ENCODE measurements around the gene CMTM4. TPM values are rescaled to one million over a fixed set of nuclear protein-coding genes. Genes with fewer than 3 reads are reported as not detected.

CMTM4 gene
- total RNA-seq: 67.9 TPM

DNA sequence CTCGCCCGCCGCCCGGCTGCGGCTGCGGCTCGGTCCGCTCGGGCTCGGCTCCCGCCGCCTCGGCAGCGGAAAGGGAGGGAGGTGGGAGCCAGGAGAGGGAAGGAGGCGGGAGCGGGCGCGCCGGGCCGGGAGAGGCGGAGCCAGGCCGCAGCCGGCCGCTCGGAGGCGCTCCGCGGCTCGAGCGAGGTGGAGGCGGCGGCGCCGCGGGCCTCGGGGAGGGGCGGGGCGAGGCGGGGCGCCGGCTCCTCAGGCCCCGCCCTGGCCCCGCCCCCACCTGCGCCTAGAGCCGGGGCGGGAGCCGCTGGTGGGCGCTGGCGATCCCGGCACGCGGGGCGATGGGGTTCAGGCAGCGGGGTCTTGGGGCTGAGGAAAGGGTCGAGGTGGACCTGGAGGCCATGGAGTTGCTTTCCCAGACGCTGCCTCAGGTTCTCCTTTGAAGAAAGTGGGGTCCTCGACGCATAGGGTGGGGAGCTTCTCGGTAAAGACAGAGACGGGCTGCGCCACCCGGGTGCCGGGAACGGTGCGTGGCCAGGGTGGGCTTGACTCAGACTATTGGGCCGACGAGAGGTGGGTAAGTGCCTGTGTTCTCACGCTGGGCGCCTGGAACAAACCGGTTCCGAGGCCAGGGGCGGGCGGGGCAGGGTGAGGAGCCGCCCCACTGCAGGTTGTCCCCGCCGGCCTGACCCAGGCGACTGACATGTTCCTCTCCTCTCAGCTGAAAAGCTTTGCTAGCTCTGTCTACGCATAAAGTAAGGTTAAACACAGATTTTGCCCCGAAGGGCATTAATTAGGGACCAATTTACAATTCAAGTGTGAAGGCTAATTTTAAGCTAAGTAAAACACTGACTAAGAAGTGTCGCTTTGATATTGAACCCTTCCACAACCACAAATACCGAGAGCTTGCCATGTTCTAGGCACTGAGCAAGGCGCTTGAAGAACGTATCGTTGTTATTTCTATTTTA, at the start of gene CMTM4:
Gene CMTM4, minus strand, starts transcription at position 75 of the 962 bp plus-strand sequence. CDS start 218 bp downstream, outside the sequence.
- DNase-seq (ENCODE audit: low spot score): peak; percentile 86

DNA sequence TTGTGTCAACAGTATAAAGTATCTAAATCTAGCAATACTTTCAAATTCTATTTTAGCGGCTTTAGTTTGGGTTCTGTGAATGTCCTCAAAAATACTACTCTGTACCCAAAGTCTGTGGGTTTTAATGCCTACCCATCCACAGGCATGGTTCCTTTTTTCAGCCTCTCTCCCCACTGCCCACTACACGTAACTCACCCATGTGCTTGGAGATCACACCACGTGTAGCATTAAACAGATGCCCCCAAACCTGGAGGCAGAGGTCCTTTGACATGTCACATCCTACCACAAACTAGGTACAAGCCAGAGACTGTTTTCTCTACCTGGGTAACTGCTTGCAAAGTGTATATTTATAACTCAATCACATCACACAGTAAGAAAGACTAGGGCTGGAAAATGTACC, 49.5 kb upstream of the CMTM4 start:
- no peak for DNase-seq (ENCODE audit: low spot score)

DNA sequence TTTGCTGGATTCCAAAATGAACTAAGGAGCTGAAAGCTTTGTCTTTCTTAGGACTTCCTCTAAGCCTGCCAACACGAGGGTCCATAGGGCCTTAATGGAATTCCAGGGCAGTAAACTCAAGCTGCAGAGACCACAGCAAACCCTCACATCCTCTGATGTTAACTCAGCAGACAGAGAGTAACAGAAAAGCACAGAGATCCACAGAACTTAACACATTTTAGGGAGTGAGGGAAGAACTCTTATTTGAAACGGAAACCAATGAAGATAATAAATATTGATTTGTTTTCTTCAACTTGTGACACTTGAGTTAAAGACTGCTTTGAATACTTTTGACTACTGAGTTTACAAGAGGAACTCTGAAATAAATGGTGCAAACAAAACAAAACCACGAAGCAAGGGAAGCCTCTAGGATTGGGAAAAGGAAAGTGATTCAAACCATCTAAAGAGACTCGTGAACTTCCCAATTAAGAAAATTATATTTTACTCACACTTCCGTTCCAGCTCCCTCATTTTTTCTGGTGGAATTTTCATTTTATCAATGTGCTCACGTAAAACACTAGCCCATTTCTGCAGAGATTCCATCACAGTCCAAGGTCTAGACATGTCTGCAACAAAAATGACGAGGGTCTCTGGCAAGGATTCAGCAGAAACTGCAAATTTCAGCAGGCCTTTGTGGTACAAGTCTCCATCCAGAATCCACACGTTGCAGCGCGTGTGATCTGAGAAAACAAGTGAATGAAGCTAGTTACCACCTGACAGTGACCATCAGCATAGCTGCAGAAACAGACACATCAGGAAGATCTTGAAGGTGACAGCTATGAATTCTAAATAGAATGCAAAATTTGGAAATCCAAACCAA, 45.6 kb upstream of the CMTM4 start:
- no peak for DNase-seq (ENCODE audit: low spot score)

DNA sequence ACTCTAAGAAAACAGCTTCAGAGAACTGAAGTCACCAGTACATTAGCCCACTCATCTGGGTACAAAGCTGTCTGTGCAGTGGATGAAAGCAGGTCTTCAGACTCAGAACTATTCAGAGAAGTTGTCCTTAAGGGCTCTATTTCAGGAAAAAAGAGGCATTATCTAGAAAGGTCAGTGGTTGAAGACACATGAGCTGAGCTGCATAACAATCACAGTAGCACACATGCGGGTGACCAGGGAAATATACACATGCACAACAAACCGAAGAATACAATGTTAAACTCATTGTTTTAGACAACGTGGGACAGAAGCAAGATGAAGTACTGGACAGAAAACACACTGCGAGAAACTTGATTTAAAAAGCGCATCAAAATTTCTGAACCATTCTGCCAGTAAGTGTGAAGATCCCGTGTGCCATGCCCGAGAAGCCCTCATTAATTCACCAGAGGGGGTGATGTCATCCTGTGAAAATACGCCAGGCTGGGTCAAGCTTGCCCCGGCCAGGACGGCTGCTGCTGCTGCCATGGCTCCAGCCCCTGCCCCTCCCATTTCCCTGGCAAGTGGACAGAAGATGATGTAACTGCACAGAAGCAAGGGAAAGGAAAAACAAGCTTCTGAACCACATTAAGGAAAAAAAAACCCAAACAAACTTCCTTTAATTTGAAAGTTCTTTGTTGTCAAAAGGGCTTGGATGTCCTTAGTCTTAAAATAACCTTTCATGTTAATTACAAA, 44.8 kb upstream of the CMTM4 start:
- peak; percentile 92 for DNase-seq (ENCODE audit: low spot score)

DNA sequence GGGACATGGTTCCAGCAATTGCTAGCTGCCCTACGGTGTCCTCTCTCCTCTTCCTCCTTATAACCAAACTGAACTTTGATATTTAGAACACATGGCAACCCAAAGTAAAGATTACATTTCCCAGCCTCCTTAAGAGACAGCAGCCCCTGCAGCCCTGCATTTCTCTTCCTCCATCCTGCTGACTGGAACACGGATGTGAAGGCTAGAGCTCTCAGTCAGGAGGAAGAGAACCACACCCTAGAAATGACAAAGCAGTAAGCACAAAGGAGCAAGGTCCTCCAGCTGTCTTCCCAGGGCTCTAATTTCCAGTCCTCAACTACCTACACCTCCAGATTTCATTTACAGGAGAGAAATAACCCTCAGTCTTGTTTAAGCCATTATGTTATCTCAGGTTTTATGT, 44.0 kb upstream of the CMTM4 start:
- peak; percentile 36 for DNase-seq (ENCODE audit: low spot score)

DNA sequence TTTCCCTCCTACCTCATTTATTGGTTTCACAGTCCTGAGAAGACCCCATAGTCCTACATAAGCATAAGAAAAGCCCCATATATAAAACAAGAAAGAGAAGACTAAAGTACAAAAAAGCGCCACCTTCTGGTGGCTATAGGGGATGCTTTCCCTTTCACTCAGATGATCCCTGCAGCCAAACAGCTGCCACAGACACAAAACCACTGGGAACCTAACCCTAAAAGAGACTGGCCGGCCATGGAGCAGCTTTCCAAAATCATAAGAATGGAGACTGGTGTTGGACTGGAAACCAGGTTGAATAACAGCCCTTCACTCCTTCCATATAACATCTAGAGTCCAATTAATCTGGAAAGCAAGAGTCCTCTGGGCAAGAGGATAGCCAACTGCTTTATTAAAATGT, 43.5 kb upstream of the CMTM4 start:
- no peak for DNase-seq (ENCODE audit: low spot score)

DNA sequence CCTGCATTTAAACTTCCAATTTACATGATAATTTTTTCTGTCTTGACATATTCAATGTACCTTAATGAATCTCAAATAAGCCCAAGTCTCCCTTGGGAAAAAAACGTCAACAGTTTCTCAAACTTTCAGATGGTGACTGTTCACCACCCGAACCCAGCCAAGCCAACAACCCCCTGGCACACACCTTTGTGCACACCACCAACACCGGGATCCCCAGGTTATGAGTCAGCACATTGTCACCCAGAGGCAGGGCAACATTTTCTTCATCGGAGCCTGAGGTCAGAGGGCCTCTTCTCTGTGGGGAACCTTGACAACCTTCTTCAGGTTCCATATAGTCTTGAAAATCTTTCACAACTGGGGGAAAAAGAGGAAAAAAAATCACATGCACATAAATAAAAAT, 39.3 kb upstream of the CMTM4 start:
- no peak for DNase-seq (ENCODE audit: low spot score)

DNA sequence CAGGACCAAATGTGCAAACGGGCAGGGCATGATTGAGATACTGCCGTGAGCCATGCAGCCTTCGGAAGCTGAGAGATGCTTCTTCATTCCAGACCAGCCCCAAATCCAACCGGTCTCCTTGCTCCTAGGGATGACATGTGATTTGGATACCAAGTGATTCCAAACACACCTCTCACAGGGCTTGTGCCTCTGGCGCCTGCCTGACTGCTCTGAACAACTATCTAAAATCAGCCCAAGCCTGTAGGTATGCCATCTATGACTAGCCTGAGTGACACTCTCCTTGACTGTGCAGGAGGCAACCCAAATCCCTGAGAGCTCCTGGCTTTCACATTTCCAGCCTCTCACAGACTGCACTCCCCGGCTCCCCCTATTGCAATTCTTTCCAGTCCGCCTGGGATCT, 34.6 kb upstream of the CMTM4 start:
- no peak for DNase-seq (ENCODE audit: low spot score)

DNA sequence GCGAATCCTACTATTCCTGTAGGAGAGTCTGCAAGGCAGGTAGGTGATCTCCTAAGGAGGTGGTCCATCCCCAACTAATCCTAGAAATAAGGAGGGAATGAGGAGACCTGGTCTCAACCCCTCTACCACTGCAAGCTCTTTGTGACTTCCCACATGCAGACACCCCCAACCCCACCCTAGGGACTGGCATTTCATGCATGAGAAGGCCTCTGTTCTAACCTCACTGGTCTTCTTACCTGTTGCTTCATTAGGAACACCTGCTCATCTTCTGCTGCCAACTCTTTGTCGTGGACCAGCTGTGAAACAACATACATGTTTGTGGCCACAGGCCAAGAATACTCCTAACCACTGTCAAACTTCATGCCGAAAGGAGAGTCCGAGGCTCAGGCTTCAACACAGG, 32.3 kb upstream of the CMTM4 start:
- DNase-seq (ENCODE audit: low spot score): no peak

DNA sequence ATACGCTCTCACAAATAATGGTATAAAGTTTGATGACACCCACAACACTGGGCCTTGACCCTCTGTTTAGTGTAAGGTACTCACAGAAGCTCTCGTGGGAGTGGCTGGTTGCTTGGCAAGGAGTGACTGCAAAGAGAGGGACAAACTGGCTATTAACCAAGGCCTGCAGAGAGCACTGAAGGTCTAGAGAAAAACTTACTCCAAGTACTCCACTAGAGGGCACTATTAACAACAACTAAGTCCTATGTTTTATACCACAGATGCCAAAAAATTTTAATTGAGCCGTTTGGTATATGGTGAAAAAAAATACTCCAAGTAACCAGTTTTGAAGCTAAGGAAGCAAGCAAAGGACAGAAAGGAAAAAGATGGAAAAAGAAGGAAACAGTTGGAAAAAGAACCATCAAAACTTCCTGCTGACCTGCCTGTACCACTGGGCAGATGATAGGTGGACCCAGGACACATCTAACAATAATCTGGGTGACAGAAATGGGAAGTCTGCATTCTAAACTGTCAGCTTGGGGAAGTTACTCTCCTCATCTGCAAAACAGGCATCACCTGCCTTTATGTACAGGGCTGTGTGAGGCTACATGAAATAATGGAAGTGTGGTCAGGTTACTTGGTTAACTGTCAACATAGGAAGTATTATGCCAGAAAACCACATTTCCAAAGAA, 31.7 kb upstream of the CMTM4 start:
- DNase-seq (ENCODE audit: low spot score): no peak

DNA sequence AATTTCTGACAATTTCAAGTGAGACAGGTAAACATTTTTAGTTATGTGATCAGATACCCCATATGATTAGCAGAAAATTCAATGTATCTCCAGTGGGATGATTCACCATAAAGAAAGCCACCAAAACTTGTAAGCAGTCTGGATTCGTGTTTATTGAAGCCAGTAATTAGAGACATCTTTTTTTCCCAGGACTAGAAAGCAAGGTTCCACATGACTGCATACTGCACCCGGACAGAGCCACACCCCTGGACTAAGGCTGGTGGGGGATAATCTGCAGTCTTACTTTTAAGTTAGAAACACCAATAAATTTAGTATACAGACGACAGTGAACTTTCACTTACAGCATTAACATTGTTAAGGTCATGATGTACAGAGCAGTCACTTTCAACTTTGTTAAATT, 24.2 kb upstream of the CMTM4 start:
- DNase-seq (ENCODE audit: low spot score): no peak

DNA sequence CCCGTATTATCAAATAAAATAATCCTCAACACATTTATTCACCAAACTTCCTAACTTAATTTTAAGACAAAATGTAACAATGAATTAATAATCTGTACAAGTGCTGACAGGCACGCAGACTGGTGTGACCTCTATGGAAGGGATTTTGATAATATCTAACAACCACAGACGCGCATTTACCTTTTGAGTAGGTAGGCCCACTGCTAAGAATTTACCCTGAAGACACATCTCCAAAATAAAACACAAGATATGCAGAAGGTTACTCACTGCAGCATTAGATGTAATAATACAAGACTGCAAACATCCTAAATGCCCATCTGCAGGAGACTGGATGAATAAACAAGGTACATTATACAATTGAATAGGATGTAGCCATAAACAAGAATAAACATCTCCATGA, 22.7 kb upstream of the CMTM4 start:
- no peak for DNase-seq (ENCODE audit: low spot score)

DNA sequence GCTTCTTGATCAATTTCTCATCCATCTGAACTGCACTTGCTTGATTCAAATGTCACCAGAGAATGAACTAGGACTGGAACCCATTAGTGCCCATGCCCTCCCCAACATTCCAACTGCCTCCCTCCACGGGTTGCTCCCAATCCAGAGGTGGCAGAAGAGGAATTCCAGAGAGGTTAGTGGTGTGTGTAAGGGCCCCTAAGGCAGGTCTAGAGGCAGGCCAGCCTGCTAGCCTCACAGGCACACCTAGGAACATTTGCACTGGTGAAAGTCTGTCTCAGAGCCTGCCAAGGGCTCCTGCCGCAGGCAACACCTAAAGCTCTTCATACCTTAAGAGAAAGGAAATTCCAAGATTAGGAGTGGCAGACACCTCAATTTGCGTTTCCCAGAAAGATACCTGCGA, 21.2 kb upstream of the CMTM4 start:
- no peak for DNase-seq (ENCODE audit: low spot score)

DNA sequence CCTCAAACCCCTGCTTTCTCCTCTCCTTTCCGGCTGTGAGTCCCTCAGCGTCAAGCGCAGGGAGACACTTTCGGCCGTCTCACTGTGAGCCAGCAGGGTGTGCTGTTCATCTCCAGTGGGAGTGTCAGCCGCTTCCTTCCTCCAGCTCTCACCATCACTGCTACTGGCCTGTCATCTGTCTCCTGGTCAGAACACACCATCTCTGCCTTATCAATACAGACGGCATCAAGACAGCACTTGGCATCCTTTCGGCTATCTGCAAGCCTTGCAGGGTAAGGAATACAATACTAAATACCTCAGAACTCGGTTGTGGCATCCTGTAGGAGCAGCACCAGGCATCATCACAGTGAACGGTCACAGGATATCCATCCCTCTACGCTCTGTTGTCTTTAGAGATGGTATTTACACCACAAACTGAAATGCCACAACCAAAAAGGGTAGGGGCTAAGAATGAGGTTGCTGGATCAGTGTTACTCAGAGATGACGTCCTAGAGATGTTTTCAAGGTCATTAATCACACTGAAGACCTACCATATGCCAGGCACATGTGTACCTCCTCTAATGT, 20.7 kb upstream of the CMTM4 start:
- DNase-seq (ENCODE audit: low spot score): peak; percentile 14

DNA sequence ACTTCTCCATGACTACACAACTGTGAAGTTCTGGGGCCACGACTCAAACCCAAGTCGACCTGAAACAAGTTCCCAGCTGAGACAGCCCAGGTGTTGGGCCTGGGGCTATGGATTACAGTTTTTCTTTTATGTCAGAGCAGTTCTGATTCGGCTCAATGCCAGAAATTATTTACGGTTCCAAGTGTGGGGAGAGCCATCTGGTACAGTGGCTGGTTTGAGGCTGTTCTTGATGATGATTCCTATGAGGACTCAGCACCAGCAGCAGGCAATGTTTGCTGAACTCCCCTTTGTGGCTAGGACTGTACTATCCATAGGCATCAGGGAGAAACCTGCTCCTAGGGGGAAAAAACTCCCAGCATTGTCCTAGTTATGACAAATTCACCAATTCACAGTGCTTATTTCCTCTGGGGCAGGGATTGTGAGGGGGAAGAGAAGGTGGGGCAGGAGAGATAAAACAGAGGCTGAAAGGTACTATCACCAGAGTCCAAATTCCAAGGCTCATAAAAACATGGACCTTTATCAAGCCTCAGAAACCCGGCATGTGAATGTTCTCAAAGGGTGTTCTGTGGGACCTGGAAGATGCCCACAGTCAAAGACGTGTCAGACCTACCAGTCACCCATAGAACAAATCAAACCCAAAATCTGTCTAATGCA, 18.2 kb upstream of the CMTM4 start:
- DNase-seq (ENCODE audit: low spot score): no peak

DNA sequence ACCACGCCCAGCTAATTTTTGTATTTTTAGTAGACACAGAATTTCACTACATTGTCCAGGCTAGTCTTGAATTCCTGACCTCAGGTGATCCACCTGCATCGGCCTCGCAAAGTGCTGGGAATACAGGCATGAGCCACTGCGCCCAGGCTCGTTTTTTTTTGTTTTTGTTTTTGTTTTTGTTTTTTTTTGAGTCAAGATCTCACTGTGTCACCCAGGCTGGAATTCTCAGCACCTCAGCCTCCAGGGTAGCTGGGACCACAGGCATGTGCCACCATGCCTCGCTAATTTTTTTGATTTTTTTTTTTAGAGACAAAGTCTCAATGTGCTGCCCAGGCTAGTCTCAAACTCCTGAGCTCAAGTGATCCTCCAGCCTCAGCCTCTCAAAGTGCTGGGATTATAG, 17.5 kb upstream of the CMTM4 start:
- DNase-seq (ENCODE audit: low spot score): no peak

DNA sequence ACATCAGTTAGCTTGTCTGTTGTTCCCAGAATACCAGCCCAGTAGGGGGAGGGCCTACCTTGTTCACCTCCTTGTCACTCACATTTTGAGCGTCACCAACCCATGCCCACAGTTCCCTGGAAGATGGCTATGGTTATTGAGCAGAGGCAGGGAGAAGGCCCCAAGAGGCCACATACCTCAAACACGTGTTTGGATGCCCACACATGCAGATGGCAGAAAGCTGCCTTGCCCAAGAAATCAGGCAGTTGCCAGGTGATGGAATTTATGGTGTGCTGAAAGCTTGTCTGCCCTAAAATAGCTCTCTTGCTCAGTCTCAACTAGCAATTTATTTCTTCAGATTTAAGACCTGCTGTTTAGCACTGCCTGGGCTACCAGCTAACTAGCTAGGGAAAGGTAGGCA, 16.5 kb upstream of the CMTM4 start:
- DNase-seq (ENCODE audit: low spot score): no peak

DNA sequence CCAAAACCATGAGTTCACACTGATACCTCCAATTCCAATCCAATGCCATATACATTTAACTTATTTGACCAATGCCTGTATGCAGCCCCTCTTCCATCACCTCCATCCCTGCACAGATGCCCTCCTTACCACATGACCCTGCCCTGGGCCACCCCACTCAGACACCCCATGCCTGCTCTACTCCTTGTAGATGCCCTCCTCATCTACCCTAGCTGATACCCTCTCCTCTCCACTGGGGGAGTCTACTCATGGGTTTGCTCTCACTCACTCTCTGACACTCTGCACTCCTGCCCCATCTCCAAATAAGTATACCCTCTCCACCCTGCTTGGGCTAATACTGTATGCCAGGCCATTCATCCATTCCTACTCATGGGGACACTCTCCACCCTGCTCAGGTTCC, 16.0 kb upstream of the CMTM4 start:
- no peak for DNase-seq (ENCODE audit: low spot score)

DNA sequence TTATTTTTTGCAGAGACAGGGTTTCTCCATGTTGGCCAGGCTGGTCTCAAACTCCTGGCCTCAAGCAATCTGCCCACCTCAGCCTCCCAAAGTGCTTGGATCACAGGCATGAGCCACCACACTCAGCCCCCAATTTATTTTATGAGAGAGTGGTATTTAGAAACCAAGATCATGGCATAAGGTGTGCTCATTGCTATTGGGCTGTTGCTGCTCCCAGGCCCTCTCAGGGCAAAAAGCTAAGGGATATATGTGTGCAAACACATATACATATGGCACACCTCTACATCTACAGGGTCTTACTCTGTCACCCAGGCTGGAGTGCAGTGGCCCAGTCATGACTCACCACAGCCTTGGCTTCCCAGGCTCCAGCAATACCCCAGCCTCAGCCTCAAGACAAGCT, 15.0 kb upstream of the CMTM4 start:
- no peak for DNase-seq (ENCODE audit: low spot score)

DNA sequence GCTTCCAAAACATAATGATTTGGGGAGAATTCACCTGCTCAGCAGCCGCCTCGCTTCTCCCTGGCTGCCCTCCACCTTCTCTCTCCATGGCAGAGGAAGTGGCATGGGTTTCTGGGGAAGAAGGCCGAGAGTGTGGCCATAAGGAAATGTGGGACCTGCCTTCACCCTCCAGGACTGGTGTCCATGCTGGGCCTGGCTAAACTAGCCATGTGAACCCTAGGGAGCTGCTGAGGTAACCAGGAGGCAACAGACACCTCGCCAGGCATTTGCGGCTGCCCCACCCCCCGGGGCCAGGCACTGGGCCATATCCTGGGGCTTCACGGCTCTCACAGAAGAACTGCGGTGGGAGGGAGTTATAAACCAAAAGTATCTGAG, 9.9 kb upstream of the CMTM4 start:
- no peak for DNase-seq (ENCODE audit: low spot score)
